Left lung (tissue), 10 donors: ENCODE results near the gene BARX2. TPM values are rescaled to one million over a fixed set of nuclear protein-coding genes. Genes with fewer than 3 reads are reported as not detected.

Source experiments
- ATAC-seq: fragments of 200-7000 bp; cut with Tn5 transposase; one replicate; pipeline ENCODE4 v1.9.1; 2020; ENCODE audit warnings: moderate library complexity
- DNase-seq, 4 donors: peaks; one replicate each; pipeline ENCODE4 v3.0.0-alpha.2; 2013 to 2020
- H3K27ac ChIP-seq, 2 donors: fragments of 200-600 bp; sonication (generic) in 1 of 2; one replicate each; pipeline versions ENCODE4 v1.5.0 to v1.8.0; 2020 to 2021
- H3K27me3 ChIP-seq, 2 donors: fragments of 200-600 bp; sonication (generic) in 1 of 2; one replicate each; pipeline versions ENCODE4 v1.5.0 to v1.8.0; 2020 to 2021
- H3K36me3 ChIP-seq, 2 donors: fragments of 200-600 bp; sonication (generic) in 1 of 2; one replicate each; pipeline versions ENCODE4 v1.5.0 to v1.8.0; 2020 to 2021
- H3K4me1 ChIP-seq, 2 donors: fragments of 200-600 bp; one replicate each; pipeline ENCODE4 v1.8.0; 2021
- H3K4me3 ChIP-seq, 2 donors: fragments of 200-600 bp; sonication (generic) in 1 of 2; one replicate each; pipeline versions ENCODE4 v1.5.0 to v1.8.0; 2020 to 2021; ENCODE audit warnings: mild to moderate bottlenecking in 1 of 2
- H3K9me3 ChIP-seq, 2 donors: fragments of 200-600 bp; sonication (generic) in 1 of 2; one replicate each; pipeline versions ENCODE4 v1.5.0 to v1.8.0; 2020 to 2021
- intact Hi-C, 2 donors: fragments of 100-400 bp; cut with DNase I; formaldehyde crosslinking; loops; one replicate each; pipeline versions ENCODE4 v1.11.2 to v1.14.2; 2022
- polyA plus RNA-seq, 6 donors: library from polyadenylated mRNA; unstranded; fragments of 120-200 nt; gene quantifications; one replicate each; pipeline ENCODE4 v1.2.1, GENCODE V29; 2013; ENCODE audit not compliant: insufficient read length in 6 of 6
- total RNA-seq, 2 donors: library from RNA; stranded (reverse); fragmentation: NEBNext Ultra II Directional; extraction: Animal tissue kit (Norgen Biotek cat#: 25700); gene quantifications; one replicate each; pipeline ENCODE4 v1.2.1, GENCODE V29; 2021
- TF ChIP-seq, protein P1 (sequence below), 2 donors: fragments of 200-600 bp; sonication (generic) in 1 of 2; IDR thresholded peaks; one replicate each; pipeline versions ENCODE4 v1.5.0 to v1.8.0; 2021; ENCODE audit warnings: antibody characterized with exemption in 2 of 2
- donor health status: DM: no; HTN: yes; CAD: no.
- donor health status: DM: no; HTN: no; CAD: no.

Gene BARX2
- total and polyA plus RNA-seq, 8 donors = 0.10 to 0.51 (median 0.26) TPM

- Histone ChIP-seq H3K27ac (no peak overlapping the region), H3K4me1 (no peaks in the 10 kb centered on the region), H3K27me3 (peaks cover 0 to 2% of the 10 kb centered on the region in 2 donors), H3K4me3 (no peak overlapping the region), H3K9me3 (no peaks in the 10 kb centered on the region), H3K36me3 (no peaks in the 10 kb centered on the region)
- TF ChIP-seq, protein P1, sequence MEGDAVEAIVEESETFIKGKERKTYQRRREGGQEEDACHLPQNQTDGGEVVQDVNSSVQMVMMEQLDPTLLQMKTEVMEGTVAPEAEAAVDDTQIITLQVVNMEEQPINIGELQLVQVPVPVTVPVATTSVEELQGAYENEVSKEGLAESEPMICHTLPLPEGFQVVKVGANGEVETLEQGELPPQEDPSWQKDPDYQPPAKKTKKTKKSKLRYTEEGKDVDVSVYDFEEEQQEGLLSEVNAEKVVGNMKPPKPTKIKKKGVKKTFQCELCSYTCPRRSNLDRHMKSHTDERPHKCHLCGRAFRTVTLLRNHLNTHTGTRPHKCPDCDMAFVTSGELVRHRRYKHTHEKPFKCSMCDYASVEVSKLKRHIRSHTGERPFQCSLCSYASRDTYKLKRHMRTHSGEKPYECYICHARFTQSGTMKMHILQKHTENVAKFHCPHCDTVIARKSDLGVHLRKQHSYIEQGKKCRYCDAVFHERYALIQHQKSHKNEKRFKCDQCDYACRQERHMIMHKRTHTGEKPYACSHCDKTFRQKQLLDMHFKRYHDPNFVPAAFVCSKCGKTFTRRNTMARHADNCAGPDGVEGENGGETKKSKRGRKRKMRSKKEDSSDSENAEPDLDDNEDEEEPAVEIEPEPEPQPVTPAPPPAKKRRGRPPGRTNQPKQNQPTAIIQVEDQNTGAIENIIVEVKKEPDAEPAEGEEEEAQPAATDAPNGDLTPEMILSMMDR (IDR thresholded peaks at IDR 0.05) = no peak
- DNase-seq (no peak), ATAC-seq (no peak)
- intact Hi-C loops = no loop called here
Measured at GRCh38 chr11:129442171-129442570, 66.5 kb downstream of the BARX2 start.

DNA sequence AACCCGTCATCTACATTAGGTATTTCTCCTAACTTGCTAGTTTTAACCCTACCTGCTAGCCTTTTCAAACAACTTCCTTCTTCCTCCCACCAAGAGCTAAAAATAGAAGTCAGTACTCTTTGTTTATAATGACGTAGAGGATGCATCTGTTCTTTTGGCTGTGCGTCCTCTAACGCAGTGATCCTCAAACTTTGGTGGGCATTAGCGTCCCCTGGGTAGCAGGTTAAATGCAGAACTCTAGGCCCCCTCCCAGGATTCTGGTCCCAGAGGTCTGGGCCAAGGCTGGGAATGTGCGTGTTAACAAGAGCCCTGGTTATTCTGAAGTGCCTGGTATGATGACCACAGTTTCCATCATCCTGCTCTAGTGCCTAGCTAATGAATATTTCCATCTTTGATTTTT lies 67.6 kb downstream of the BARX2 start:
- Histone ChIP-seq H3K4me3 (no peak overlapping the region), H3K4me1 (no peaks in the 10 kb centered on the region), H3K36me3 (no peaks in the 10 kb centered on the region), H3K27me3 (no peaks in the 10 kb centered on the region), H3K9me3 (peaks cover 0 to 7% of the 10 kb centered on the region in 2 donors), H3K27ac (no peak overlapping the region)
- TF ChIP-seq, protein P1 (IDR thresholded peaks at IDR 0.05) = no peak
- intact Hi-C loops = no loop called here
- ATAC-seq (no peak), DNase-seq (no peak)

- Histone ChIP-seq H3K4me3 (no peak overlapping the region), H3K9me3 (peaks cover 0 to 10% of the 10 kb centered on the region in 2 donors), H3K27ac (no peak overlapping the region), H3K4me1 (no peaks in the 10 kb centered on the region), H3K36me3 (no peaks in the 10 kb centered on the region), H3K27me3 (no peaks in the 10 kb centered on the region)
- TF ChIP-seq, protein P1 (IDR thresholded peaks at IDR 0.05) = no peak
- intact Hi-C loops = no loop called here
- no peak for ATAC-seq
- no peak for DNase-seq
Measured at GRCh38 chr11:129444274-129444673, 68.6 kb downstream of the BARX2 start.

- H3K27me3 ChIP-seq = no peaks in the 10 kb centered on the region
- peaks cover 0 to 10% of the 10 kb centered on the region in 2 donors for H3K9me3 ChIP-seq
- DNase-seq (no peak), ATAC-seq (no peak)
- TF ChIP-seq, protein P1 (IDR thresholded peaks at IDR 0.05) = no peak
- no peak overlapping the region for H3K4me3 ChIP-seq
- intact Hi-C loops = no loop called here
- no peak overlapping the region for H3K27ac ChIP-seq
- no peaks in the 10 kb centered on the region for H3K4me1 ChIP-seq
- H3K36me3 ChIP-seq = no peaks in the 10 kb centered on the region
Measured at GRCh38 chr11:129445226-129445625, 69.6 kb downstream of the BARX2 start.

GRCh38 chr11:129446572-129446971 lies 70.9 kb downstream of the BARX2 start:
- no peak for DNase-seq
- Histone ChIP-seq H3K4me3 (no peak overlapping the region), H3K27ac (no peak overlapping the region), H3K4me1 (no peaks in the 10 kb centered on the region), H3K36me3 (no peaks in the 10 kb centered on the region), H3K27me3 (no peaks in the 10 kb centered on the region), H3K9me3 (peaks cover 0 to 10% of the 10 kb centered on the region in 2 donors)
- intact Hi-C loops = no loop called here
- TF ChIP-seq, protein P1 (IDR thresholded peaks at IDR 0.05) = no peak
- no peak for ATAC-seq
